HepG2 (cell line): Measurements from ENCODE around the gene MCF2L. TPM values are rescaled to one million over a fixed set of nuclear protein-coding genes. Genes with fewer than 3 reads are reported as not detected.

ENCODE experiments used
- ASH2L ChIP-seq: fragments of 300-600, 200-600 bp; sonication (generic); IDR thresholded peaks from 2 replicates; pipeline ENCODE4 v1.7.0; 2017; ENCODE audit warnings: low read depth, mild to moderate bottlenecking, moderate library complexity, mixed read lengths, low read length; ENCODE audit not compliant: insufficient read length
- BRD4 ChIP-seq: sonication (generic); formaldehyde crosslinking; IDR thresholded peaks from 2 replicates; pipeline ENCODE4 v1.4.0; 2020; ENCODE audit warnings: missing genetic modification reagents
- CHD2 ChIP-seq: IDR thresholded peaks from 2 replicates; pipeline ENCODE4 v1.6.1; 2011; ENCODE audit warnings: low read depth, low read length, improper control_type of control experiment
- EEA1 ChIP-seq: sonication (generic); formaldehyde crosslinking; IDR thresholded peaks from 2 replicates; pipeline ENCODE4 v1.5.1; 2020; ENCODE audit warnings: mild to moderate bottlenecking, missing genetic modification reagents, borderline replicate concordance
- HNRNPL ChIP-seq: fragments of 200-400 bp; formaldehyde crosslinking; IDR thresholded peaks from 2 replicates; pipeline ENCODE4 v1.6.1; 2017; ENCODE audit warnings: mild to moderate bottlenecking, low read depth, low read length
- JUN ChIP-seq: sonication (generic); formaldehyde crosslinking; IDR thresholded peaks from 2 replicates; pipeline ENCODE4 v1.4.0; 2020; ENCODE audit warnings: mild to moderate bottlenecking, missing genetic modification reagents
- RAD21 ChIP-seq: fragments of 450-650 bp; formaldehyde crosslinking; IDR thresholded peaks from 2 replicates; pipeline ENCODE4 v1.5.0; 2020; ENCODE audit warnings: mild to moderate bottlenecking
- ZFP41 ChIP-seq: sonication (generic); formaldehyde crosslinking; IDR thresholded peaks from 2 replicates; pipeline ENCODE4 v1.4.0; 2020; ENCODE audit warnings: mild to moderate bottlenecking, missing genetic modification reagents, borderline replicate concordance
- ZFYVE20 ChIP-seq: sonication (generic); formaldehyde crosslinking; IDR thresholded peaks from 2 replicates; pipeline ENCODE4 v1.8.0; 2023; ENCODE audit warnings: low read depth, mild to moderate bottlenecking, moderate library complexity, missing genetic modification reagents, borderline replicate concordance
- ZNF207 ChIP-seq: fragments of 450-650 bp; IDR thresholded peaks from 2 replicates; pipeline ENCODE4 v1.6.1; 2016; ENCODE audit warnings: antibody characterized with exemption, borderline replicate concordance
- ZNF224 ChIP-seq: sonication (generic); formaldehyde crosslinking; IDR thresholded peaks from 2 replicates; pipeline ENCODE4 v1.5.0; 2020; ENCODE audit warnings: mild to moderate bottlenecking, missing genetic modification reagents
- ZNF264 ChIP-seq: sonication (generic); formaldehyde crosslinking; IDR thresholded peaks from 2 replicates; pipeline ENCODE4 v1.4.0; 2020; ENCODE audit warnings: missing genetic modification reagents
- ZNF501 ChIP-seq: sonication (generic); formaldehyde crosslinking; IDR thresholded peaks from 2 replicates; pipeline ENCODE4 v1.5.1; 2020; ENCODE audit warnings: mild to moderate bottlenecking, moderate library complexity, missing genetic modification reagents
- ZNF720 ChIP-seq: sonication (generic); formaldehyde crosslinking; IDR thresholded peaks from 2 replicates; pipeline ENCODE4 v1.4.0; 2020; ENCODE audit warnings: missing genetic modification reagents
- ZNF792 ChIP-seq: IDR thresholded peaks from 2 replicates; pipeline ENCODE4 v1.6.1; 2016
- polyA plus RNA-seq, 8 experiments: library from polyadenylated mRNA; depleted of rRNA in 3 of 8; stranded (reverse) in 7 of 8; unstranded in 1 of 8; fragments of >200 nt; fragmentation: Illumina TruSeq in 4 of 8; extraction: Trizol in 4 of 8; gene quantifications; 2 replicates each; pipeline versions ENCODE4 v1.2.1 to v1.2.3, GENCODE V29; 2011 to 2016; ENCODE audit warnings: low read depth in 4 of 8, missing spikeins in 1 of 8, mixed read lengths in 1 of 8; ENCODE audit not compliant: insufficient read depth in 1 of 8
- total RNA-seq, 5 experiments: library from RNA; depleted of rRNA; stranded (reverse); fragments of >200 nt; fragmentation: Illumina TruSeq; extraction: Trizol; gene quantifications; 2 replicates each; pipeline ENCODE4 v1.2.3, GENCODE V29; 2016; ENCODE audit warnings: low read depth in 1 of 5
- TF ChIP-seq, protein P1 (sequence below): sonication (generic); formaldehyde crosslinking; IDR thresholded peaks from 2 replicates; pipeline ENCODE4 v1.8.1; 2023; ENCODE audit warnings: mild to moderate bottlenecking, missing genetic modification reagents, borderline replicate concordance
- TF ChIP-seq, protein P2 (sequence below), 2 experiments: sonication (generic) in 1 of 2; formaldehyde crosslinking in 1 of 2; IDR thresholded peaks; 2 replicates each; pipeline versions ENCODE4 v1.4.0 to v1.6.1; 2018 to 2020; ENCODE audit warnings: missing genetic modification reagents in 2 of 2, borderline replicate concordance in 1 of 2, low read depth in 1 of 2, mild to moderate bottlenecking in 1 of 2, missing biosample characterization in 1 of 2
- TF ChIP-seq, protein P3 (sequence below): sonication (generic); formaldehyde crosslinking; IDR thresholded peaks from 2 replicates; pipeline ENCODE4 v1.4.0; 2020; ENCODE audit warnings: missing genetic modification reagents
- TF ChIP-seq, protein P4 (sequence below): fragments of 450-650 bp; IDR thresholded peaks from 2 replicates; pipeline ENCODE4 v1.6.1; 2016
- TF ChIP-seq, protein P5 (sequence below): sonication (generic); formaldehyde crosslinking; IDR thresholded peaks from 2 replicates; pipeline ENCODE4 v1.5.0; 2020; ENCODE audit warnings: missing genetic modification reagents
- TF ChIP-seq, protein P6 (sequence below): sonication (generic); formaldehyde crosslinking; IDR thresholded peaks from 2 replicates; pipeline ENCODE4 v1.9.0; 2022; ENCODE audit warnings: missing genetic modification reagents, mild to moderate bottlenecking, borderline replicate concordance

Gene MCF2L
- total and polyA plus RNA-seq, 2 of the 13 experiments (the other 11 are each of a cell fraction or from before 2014, with no cell fraction given): 19.4 to 28.4 TPM

DNA sequence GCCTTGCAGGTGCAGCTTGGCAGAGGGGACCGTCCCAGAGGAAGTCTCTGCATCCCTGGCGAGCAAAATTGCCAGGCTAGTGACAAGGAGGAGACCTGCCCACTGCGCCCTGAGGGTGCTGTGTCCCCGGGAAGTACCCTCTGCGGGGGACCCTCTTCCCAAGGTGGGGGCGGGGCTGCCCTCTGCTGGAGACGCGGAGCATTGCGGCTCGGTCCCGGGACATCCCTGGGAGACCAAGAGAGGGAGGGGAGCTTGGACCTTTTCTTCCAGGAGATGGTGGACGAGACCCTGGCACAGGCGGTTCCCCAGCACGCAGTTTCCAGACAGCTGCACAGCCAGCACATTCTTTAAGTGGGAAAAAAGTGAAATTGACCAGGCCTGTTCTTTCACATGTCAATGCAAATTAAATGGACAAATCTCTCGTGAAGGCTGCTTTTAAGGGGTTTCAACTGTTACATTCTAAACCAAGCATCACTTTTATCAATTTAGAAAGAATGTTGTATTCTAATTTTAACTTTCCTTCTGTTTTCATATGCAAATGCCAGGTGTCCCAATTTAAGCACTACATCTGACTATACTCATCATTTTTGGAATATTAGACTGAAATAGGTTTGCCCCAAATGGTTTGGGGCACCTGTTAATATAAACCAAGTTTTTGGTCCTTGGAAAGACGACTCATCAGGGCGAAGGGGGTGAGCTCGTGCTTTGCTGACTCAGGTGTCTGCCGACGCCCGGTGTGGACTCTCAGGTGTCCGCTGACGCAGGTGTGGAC is 60.7 kb downstream of the MCF2L start (continued):
- TF ChIP-seq ASH2L (no peak), ZNF501 (CRISPR knock-in tag) (0 out of 2 replicates have a peak, but pooled peaks have one; percentile 48), ZNF264 (CRISPR knock-in tag) (no peak), ZNF224 (CRISPR knock-in tag) (no peak), HNRNPL (0 out of 2 replicates have a peak, but pooled peaks have one; percentile 49), EEA1 (CRISPR knock-in tag) (no peak), ZFP41 (no peak), BRD4 (no peak), JUN (no peak), CHD2 (no peak), ZNF720 (CRISPR knock-in tag) (no peak), ZNF792 (CRISPR knock-in tag) (no peak), ZNF207 (no peak), ZFYVE20 (CRISPR knock-in tag) (no peak), RAD21 (CRISPR knock-in tag) (peak; percentile 88)
- TF ChIP-seq, protein P1, sequence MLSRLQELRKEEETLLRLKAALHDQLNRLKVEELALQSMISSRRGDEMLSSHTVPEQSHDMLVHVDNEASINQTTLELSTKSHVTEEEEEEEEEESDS (CRISPR knock-in tag): no peak
- TF ChIP-seq, protein P2, sequence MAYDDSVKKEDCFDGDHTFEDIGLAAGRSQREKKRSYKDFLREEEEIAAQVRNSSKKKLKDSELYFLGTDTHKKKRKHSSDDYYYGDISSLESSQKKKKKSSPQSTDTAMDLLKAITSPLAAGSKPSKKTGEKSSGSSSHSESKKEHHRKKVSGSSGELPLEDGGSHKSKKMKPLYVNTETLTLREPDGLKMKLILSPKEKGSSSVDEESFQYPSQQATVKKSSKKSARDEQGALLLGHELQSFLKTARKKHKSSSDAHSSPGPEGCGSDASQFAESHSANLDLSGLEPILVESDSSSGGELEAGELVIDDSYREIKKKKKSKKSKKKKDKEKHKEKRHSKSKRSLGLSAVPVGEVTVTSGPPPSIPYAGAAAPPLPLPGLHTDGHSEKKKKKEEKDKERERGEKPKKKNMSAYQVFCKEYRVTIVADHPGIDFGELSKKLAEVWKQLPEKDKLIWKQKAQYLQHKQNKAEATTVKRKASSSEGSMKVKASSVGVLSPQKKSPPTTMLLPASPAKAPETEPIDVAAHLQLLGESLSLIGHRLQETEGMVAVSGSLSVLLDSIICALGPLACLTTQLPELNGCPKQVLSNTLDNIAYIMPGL (CRISPR knock-in tag; IDR thresholded peaks at IDR 0.05; ENCODE audit: borderline replicate concordance in 1 of 2, low read depth in 1 of 2): peak in 1 of 2 experiments; percentile 51; a peak in 1 of 4 replicates
- TF ChIP-seq, protein P3, sequence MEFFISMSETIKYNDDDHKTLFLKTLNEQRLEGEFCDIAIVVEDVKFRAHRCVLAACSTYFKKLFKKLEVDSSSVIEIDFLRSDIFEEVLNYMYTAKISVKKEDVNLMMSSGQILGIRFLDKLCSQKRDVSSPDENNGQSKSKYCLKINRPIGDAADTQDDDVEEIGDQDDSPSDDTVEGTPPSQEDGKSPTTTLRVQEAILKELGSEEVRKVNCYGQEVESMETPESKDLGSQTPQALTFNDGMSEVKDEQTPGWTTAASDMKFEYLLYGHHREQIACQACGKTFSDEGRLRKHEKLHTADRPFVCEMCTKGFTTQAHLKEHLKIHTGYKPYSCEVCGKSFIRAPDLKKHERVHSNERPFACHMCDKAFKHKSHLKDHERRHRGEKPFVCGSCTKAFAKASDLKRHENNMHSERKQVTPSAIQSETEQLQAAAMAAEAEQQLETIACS: no peak
- TF ChIP-seq, protein P4, sequence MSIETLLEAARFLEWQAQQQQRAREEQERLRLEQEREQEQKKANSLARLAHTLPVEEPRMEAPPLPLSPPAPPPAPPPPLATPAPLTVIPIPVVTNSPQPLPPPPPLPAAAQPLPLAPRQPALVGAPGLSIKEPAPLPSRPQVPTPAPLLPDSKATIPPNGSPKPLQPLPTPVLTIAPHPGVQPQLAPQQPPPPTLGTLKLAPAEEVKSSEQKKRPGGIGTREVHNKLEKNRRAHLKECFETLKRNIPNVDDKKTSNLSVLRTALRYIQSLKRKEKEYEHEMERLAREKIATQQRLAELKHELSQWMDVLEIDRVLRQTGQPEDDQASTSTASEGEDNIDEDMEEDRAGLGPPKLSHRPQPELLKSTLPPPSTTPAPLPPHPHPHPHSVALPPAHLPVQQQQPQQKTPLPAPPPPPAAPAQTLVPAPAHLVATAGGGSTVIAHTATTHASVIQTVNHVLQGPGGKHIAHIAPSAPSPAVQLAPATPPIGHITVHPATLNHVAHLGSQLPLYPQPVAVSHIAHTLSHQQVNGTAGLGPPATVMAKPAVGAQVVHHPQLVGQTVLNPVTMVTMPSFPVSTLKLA: no peak
- TF ChIP-seq, protein P5, sequence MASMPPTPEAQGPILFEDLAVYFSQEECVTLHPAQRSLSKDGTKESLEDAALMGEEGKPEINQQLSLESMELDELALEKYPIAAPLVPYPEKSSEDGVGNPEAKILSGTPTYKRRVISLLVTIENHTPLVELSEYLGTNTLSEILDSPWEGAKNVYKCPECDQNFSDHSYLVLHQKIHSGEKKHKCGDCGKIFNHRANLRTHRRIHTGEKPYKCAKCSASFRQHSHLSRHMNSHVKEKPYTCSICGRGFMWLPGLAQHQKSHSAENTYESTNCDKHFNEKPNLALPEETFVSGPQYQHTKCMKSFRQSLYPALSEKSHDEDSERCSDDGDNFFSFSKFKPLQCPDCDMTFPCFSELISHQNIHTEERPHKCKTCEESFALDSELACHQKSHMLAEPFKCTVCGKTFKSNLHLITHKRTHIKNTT (CRISPR knock-in tag): no peak
- TF ChIP-seq, protein P6, sequence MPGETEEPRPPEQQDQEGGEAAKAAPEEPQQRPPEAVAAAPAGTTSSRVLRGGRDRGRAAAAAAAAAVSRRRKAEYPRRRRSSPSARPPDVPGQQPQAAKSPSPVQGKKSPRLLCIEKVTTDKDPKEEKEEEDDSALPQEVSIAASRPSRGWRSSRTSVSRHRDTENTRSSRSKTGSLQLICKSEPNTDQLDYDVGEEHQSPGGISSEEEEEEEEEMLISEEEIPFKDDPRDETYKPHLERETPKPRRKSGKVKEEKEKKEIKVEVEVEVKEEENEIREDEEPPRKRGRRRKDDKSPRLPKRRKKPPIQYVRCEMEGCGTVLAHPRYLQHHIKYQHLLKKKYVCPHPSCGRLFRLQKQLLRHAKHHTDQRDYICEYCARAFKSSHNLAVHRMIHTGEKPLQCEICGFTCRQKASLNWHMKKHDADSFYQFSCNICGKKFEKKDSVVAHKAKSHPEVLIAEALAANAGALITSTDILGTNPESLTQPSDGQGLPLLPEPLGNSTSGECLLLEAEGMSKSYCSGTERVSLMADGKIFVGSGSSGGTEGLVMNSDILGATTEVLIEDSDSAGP (CRISPR knock-in tag): peak; percentile 50; the same call in 1 of the 2 replicates
